Stimulated activated CD4-positive, alpha-beta T cell treated with anti-CD3 and anti-CD28 coated beads, TNF-alpha, amount 100 ng/mL, for 48 hours (primary cell): ENCODE data around the gene VPS45.
"Not testable (repeated sequence)": the region's sequence is repeated elsewhere in the genome, so short reads cannot be mapped to it uniquely, and the experiment has no call there.

Experiments used
- DNase-seq, 3 donors: peaks; one replicate each; pipeline ENCODE4 v3.0.0-alpha.2; 2020; ENCODE audit warnings: low read depth in 3 of 3

Gene VPS45

DNA sequence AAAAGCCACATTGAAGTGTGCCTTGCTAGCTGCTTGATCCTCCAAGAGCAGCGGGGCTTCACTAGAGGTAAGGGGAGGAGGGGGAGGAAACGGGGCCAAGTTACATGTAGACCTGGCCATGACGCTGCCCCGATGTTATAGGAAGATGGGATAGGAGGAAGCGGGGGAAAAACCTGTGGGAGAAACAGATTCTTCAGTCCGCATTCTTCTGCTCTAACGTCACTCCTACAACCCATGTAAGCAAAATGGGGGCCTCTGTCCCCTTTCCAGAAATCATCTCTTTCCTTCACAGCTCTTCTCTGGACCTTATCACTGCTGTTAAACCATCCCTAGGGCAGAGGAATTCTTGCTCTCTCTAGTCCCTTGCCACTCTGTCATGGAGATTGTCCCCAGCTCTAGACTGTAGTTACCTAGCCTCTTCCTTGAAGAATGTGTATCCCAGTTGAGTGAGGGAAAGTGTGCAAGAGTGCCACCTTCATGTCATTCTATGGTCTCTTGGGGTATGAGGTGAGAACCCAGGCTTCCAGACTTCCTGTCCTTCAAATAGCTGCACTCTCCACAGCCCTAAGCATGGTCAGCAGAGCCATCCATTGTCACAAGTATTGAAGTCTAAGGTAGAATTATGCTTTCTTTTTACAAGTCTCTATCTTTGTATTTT, 93.5 kb downstream of the VPS45 start:
- no peak for DNase-seq

DNA sequence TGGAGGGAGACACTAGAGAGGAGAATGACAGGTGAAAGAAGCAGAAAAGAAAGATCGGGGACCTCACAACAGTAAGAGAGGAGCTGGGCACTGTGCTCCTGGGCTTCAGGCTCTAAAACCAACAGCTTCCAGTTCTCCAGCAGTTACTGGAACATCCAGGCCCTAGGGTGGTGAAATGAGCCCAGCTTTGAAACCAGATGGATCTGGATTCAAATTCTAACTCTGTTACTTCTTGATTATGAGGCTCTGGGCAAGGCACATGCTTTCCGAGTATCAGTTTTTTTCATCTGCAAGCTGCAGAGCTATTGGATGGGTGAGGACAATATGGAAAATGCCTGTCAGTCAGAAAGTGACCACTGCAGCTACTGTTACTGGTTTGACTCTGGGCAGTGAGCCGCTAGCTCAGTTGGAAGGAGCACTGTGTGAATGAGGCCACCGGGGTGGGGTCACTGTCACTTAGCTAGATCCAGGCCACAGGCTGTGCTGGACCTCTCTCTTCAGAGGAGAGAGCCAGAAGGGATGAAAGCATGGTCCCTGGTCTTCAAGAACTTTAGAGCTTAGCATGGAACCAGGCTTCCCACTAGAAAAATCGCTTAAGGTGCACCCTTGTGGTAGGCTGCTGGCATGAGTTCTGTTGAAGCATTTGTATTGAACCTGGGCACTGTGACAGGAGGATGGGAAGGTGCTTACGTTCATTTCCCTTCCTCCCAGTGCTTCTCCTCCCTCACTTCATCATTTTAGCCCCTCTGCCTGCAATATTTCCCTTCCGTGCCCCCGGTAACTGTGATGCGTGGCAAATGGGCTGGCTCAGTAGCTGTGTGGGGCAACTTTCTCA, 94.4 kb downstream of the VPS45 start:
- DNase-seq: no peak

DNA sequence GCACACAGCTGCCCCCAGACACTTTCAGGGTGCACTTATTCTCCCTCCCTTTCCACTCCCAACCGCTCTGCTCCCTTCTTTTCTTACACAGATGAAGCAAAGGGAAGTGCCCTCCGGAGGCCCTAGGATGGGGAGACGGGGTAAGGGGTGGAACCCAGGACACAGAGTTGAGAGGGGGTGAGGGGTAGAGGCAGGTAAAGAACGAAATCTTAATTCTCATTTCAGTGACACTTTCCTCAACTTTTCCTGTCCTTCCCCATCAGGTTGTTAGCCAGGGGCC, 94.9 kb downstream of the VPS45 start:
- no peak for DNase-seq

DNA sequence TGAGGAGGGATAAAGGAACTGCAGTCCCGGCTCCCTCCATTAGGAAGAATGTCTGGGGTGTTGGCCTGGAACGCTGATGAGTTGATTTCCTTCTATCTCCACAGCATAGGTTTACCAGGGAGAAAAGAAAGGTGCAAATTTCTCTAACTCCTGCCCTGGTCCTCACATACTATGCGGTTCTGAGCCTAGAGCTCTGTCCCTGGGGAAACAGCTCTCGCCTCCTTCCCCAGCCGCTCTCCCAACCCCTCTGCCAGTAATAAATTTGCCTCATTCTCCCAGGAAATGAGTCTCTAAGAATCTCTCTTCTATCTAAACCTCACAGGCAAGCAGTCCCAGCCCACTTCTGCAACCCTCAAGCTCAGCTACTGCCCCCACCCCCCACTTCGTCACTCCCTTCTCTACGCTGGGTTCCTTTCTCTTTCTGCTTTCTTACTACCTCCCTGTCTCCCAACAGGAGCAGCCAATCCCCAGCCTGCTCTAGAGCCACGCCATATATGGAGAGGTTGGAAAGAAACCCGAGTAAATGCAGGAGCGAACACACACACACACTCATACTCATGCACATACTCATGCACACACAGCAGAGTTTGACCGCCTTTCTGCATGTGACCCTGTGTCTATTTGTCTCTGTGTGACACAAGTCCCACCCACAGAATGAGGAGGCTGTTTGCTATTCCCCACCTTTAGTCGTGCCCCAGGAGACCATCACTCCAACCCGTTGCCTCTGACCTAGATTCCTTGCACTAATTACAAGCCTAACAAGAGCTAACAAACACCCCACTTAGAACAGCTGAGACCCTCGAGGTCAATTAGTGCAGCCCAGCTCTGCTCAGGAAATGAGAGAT, 95.5 kb downstream of the VPS45 start:
- no peak for DNase-seq

DNA sequence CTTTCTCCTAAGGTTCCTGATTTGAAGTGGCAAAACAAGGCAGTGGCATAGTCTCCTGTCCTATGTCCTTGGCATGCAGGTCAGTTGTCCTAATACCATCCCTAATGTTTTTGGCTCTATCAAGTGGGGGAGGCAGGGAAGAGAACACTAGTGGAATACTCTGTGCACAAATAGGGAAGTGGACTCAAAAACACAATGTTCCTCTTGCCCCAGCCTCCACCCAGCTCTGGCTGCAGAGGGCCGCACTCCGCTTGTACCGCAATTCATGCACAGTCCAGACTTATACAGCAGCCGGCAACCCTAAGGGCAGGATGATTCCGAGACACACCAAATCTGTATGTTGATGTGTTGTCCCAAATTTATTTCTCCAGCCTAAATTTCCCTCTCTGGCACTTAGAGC, 96.6 kb downstream of the VPS45 start:
- no peak for DNase-seq

DNA sequence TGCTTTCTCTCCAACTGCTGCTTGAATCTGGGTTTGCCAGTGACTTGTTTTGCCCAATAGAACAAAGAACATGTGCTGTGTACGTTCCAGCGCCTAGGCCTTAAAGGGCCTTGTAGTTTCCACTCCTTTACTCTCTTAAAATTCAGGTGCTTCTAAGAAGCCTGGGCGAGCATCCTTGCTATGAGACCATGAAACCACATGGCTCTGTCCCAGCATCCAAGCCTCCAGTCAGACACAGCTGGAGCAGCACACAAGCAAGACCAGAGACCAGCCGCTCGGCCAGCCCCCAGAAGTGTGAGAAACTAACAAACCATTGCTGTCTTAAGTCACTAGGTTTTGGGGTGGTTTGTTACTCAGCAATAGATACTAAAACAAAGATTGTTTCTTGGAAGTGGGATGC, 97.2 kb downstream of the VPS45 start:
- DNase-seq: no peak

DNA sequence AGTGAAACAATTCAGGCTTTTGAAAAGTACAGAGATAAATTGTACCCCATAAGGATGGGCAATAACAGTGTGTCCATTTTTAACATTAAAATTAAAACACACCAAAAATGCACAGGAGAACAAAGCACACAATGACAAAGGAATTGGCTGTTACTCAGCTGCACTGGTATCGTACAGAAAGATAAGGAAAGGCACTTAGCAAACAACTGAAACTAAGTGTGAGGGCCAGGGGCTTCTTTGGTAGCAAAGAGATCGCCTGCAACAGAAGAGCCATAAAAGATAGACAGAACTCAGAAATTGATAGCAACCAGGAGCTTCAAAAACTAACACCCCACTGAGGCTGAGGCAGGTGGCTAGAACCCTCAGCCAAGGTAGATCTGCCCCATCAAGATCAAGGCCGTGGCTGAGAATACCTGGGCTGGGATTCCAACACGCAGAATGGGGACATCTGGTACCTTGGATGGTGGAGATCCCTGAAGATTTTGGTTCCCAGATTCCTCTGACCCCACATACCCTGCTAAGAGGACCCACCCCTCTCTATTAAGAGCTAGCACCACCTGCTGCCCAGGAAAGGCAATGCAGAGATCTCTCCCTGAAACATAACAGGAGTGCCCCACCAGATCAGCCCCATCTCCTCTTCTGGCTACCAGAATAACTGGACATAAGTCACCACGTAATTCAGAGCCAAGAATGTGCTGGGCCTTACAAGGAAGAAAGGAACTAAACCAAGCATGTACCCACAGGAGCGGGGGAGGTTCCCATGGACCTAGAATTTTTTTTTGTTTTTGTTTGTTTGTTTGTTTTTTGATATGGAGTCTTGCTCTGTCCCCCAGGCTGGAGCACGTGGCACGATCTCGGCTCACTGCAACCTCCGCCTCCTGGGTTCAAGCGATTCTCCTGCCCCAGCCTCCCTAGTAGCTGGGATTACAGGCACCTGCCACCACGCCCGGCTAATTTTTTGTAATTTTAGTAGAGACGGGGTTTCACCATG, 98.3 kb downstream of the VPS45 start:
- DNase-seq: no peak

DNA sequence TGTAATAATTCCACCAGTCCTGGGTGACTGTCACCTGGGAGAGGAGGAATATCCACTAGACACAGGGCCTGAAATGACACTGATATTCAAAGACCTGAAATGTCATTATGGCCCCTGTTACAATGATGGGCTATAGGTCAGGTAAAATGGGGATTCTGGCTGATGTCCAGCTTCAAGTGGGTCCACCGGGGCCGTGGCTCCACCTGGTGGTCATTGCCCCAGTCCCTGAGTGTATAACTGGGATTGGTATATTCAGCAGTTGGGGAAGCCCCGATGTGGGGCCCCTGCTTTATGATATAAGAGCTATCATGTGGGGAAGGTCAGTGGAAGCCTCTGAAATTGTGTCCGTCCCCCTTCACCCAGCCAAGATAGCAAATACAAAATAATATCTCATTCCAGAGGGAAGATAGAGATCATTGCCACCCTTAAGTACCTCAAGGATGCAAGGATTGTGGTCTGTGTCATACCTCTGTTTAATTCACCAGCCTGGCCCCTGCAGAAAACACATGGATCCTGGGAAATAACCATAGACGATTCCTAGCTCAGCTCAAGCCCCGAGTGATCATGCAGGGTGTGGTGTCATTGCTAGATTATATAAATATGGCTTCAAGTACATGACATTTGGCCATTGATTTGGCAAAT, 101.5 kb downstream of the VPS45 start:
- DNase-seq: peak in 1 of 3 donors; percentile 35

DNA sequence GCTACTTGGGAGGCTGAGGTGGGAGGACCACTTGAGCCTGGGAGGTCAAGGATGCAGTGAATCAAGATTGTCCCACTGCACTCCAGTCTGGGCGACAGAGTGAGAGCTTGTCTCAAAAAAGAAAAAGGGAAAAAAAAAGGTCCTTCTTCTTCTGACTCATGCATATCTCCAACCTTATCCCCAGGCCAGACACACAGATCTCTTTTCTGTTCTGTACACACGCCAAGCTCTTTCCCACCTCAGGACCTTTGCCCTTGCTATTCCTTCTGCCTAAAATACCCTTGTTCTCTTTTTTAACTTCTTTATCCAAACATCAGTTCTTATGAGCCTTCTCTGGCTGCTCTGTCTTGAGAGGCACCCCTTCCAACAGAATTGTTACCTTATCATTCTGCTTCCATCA, 104.2 kb downstream of the VPS45 start:
- no peak for DNase-seq

DNA sequence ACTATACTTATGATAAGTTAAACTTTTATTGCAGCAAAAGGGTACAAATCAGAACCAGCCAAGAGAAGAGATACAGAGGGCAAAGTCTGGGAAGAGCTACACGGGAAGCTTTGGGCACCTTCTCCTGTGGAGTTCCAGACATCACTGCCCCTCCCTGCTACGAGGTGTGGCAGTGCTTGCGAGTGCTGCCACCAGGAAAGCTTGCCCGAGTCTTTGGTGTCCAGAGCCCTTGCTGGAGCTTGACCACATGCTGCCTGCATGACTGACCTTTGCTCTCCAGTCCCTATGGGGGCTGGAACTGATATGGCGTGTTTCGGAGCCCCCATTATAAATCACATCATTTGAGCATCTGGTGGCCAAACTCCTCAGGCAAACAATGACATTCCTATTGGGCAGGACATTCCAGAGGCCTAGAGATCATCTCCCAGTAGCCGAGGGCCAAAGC, 105.6 kb downstream of the VPS45 start:
- no peak for DNase-seq

DNA sequence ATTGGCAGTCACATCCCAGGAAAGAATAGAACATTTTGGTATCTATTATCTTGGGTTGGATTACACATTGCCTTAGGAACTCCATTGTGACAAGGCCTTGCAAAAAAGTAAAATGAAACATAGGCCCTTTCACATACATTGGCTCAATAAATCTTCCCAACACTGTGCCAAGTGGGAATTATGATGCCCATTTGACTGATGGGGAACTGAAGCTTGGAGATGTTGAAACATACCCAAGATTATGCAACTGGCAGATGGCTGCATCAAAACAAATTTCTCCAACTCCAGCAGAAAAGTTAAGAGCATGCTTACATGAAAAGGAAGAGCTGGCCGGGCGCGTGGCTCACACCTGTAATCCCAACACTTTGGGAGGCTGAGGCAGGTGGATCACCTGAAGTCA, 109.0 kb downstream of the VPS45 start:
- DNase-seq: no peak

DNA sequence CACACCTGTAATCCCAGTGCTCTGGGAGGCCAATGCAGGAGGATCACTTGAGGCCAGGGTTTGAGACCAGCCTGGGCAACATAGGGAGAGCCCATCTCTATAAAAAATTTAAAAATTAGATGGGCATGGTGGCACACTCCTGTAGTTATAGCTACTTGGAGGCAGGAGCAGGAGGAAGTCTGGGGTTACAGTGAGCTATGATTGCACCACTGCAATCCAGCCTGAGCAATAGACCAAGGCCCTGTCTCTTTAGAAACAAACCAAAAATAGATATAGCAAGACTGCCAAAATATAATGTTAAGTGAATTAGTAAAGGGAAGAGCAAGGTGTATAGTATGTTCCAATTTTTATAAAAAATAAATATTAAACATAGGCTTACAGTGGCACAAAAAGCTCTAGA, 111.0 kb downstream of the VPS45 start:
- no peak for DNase-seq

DNA sequence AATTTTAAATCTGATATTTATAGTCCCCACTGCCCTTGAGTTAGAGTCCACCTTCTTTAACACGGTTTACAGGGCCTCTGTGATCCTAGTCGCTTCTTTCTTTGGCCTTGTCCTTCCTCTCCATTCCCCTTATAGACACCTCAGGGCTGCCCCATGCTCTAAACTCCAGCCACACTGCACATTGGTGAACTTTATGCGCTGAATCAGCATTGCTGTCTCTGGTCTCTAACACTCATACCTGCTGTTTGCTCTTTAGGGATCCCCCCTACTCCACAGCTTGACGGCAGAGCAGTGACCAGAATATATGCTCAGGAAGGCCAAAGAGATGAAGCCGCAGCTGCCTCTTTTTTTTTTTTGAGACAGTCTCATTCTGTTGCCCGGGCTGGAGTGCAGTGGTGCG, 112.3 kb downstream of the VPS45 start:
- DNase-seq: no peak

DNA sequence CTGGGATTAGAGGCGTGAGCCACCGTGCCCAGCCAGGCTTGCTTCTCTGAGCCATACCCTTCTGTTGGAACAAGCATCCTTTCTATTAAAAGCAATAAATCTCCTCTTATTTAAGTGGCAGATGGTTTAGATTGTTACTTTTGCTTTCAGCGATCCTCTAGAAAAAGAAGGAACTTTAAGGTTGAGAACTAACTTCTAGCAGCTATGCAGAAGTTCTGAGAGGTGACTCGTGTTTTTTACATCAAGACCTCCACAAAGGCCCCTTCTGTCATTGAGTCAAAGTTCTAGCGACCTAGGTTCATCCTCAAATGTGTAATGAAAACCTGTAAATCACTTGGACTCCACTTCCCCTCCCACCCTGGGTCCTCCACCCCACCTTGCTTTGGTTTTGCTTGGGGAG, 112.9 kb downstream of the VPS45 start:
- no peak for DNase-seq

DNA sequence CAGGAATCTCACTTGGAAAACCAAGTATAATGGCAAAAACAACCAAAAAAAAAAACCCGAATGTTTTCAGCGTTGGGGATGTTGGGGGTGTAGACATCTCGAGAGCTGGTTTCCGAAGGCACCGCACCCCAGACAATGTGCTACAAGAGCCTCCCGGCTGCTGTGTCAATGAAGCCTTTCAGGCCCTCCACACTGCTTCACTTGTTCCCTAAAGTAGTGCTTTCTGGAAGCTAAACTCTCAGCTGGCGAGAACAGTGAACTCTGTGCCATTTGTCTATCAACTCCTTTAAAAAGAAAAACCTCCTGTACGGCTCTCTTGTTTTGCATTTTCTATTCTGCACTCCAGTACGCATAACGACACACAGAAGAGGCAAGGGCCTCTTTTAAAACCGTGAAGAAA, 114.7 kb downstream of the VPS45 start:
- no peak for DNase-seq

DNA sequence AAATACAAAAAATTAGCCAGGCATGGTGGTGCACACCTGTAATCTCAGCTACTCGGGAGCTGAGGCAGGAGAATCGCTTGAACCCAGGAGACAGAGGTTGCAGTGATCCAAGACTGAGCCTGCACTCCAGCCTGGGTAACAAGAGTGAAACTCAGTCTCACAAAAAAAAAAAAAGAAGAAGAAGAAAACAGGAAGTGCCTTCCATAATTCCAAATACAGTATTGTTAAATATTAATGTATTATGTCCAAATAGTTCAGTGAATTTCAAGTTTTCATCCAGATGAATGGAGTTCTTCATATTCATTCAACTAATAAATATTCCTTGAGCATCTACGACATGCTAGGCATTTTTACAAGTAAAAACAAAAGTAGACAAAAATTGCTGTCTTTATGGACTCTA, 115.5 kb downstream of the VPS45 start:
- DNase-seq: no peak

DNA sequence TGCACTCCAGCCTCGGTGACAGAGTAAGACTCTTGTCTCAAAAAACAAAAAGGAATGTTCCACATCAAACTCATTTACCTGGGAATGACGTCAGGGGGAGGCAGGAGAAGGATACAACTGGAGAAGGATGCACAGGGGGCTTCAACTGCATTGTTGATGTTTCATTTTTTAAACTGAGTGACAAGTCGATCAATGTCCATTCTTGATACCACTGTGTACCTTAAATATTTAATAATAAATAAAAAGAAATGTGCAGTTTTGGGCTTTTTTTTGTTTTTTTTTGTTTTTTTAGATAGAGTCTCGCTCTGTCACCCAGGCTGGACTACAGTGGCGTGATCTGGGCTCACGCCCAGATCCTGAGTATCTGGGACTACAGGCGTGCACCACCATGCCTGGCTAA, 117.9 kb downstream of the VPS45 start:
- no peak for DNase-seq

DNA sequence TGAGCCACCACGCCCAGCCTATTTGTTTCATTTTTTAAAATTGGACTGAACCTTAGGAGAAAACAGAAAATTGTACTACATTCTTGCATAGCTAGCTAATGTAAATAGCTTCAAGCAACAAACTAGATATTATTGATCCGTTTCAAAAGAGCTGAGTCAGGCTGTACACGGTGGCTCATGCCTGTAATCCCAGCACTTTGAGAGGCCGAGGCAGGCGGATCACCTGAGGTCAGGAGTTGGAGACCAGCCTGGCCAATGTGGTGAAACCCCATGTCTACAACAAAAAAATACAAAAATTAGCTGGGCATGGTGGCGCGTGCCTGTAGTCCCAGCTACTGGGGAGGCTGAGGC, 118.8 kb downstream of the VPS45 start:
- DNase-seq: not testable (repeated sequence)

DNA sequence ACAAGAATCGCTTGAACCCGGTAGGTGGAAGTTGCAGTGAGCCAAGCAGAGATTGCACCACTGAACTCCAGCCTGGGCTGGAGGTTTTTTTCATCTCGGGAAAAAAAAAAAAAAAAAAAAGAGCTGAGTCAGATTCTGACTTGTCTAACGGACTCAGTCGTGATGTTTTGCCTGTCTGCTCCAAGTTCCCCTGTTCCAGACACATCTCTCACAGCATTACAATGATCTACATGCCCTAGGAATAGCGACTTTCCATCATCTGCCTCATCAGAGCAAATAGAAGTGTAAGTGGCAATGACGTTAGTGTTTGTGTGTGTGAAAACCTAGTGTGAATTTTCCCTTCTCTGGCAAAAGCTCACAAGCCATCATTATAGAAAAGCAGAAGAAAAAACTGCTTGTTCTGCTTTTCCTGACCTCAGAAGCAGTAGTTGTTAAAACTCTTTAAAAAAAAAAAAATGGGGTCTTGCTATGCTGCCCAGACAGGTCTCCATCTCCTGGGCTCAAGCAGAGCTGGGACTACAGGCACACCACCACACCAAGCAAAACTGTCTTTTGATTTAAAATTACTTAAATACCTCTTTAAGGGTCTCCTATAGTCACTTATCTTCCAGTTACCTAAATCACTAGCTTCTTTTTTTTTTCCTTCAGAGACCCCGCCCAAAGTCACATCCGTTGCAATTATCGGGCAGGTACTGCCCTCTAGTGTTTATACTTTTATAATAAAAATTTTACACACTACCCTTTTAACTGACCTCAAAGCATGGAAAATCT, 119.4 kb downstream of the VPS45 start:
- DNase-seq: no peak

DNA sequence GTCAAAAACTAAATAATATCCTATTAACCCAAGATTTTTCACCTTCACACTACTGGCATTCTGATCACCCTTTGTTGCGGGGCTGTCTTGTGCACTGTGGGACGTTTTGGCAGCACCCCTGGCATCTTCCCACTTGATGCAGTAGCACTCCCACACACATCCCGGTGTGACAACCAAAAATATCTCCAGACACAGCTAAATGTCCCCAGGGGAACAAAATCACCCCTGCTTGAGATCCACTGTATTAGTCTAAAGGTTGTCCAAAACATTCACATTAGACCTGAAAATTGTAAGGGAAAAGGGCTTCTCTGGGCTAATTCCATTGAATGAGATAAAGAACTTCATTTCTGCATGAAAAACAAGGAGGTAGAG, 120.0 kb downstream of the VPS45 start:
- no peak for DNase-seq
